Myocyte (in vitro differentiated cells): Measurements from ENCODE around the gene FAM149B1. TPM values are rescaled to one million over a fixed set of nuclear protein-coding genes. Genes with fewer than 3 reads are reported as not detected.

ENCODE experiments used
- DNase-seq: peaks from one replicate; pipeline ENCODE4 v3.0.0-alpha.2; 2012; ENCODE audit warnings: low read depth
- total RNA-seq: library from RNA; depleted of rRNA; stranded (reverse); fragments of >200 nt; gene quantifications from 2 replicates; pipeline ENCODE4 v1.2.3, GENCODE V29; 2014

Gene FAM149B1
- total RNA-seq, 1 donor from 2014 or later, result 16.5 TPM

DNA sequence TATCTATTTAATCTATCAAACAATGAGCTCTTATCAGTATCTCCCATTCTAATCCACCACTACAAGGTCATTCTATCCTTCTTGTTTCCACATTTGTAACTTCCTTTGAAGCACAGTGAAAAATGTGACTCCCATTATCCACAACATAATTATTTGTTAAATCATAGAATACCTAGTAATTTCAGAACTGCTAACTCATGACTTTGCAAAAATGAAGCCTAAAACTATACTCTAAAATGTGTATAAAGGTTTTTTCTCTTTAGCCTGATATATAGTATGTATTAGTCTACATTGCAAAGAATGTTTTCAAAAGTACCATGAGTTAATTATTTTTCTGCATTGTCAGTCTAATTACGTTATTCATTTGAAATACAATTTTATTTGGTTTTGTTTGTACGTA, 96.5 kb downstream of the FAM149B1 start:
- DNase-seq, result no peak

DNA sequence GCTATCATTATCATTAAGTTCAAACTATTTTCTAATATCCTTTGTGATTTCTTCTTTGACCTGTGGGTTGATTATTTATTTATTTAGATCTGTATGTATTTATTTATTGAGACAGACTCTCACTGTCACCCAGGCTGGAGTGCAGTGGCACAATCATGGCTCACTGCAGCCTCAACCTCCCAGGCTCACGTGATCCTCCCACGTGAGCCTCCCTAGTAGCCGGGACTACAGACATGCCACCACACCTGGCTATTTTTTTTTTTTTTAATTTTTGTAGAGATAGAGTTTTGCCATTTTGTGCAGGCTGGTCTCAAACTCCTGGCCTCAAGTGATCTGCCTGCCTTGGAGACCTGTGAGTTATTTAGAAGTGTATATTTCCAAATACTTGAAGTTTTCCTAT, 113.2 kb downstream of the FAM149B1 start:
- no peak for DNase-seq

DNA sequence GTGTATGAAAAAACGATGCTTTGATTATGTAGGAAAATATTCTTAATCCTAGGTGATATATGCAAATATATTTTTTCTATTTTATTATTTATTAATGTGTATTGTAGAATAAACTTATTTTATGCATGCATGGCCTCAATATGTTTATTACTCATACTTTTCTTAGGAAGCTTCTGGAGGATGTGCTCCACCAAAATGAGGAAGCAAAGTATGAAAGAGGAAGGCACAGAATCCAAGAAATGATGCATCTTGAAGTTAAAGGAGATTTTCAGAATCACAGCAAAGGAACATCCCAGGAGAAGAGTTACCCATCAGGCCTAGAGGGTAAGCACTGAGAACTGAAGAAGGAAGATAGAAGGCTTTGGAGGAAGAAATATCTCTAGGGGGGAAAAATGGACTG, 119.5 kb downstream of the FAM149B1 start:
- DNase-seq, result no peak

DNA sequence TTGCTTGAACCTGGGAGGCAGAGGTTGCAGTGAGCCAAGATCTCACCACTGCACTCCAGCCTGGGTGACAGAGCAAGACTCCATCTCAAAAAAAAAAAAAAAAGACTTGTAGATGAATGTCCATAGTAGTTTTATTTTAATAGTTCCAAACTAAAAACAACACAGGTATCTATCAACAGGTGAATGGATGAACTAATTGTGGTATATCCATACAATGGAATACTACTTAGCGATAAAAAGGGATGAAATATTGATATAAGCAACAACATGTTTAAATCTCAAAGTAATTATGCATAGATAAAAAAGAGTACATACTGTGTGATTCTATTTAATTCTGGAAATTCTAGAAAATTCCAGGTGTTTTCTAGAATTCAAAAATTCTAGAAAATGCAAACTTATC, 122.0 kb downstream of the FAM149B1 start:
- DNase-seq, result no peak

DNA sequence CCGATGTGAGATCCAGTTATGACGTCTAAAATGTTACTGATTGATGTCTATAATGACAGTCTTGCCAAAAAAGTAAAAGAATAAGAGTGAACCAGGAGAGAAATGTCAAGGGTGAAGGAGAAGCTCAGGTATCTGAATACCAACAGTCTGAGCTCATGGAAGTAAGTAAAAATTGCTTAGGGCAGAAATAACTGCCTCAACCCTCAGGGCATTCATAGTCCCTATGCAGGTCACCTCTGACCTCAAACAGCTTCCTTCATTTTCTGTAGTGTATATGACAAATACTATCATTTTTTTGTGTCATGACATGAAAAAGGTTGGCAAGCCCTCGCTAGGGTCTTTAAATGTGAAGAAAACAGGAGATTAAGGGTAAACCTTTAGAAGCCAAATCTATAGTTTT, 125.5 kb downstream of the FAM149B1 start:
- DNase-seq, result no peak

Other genes with a start within 250 kb of the FAM149B1 start
- not detected in 2 replicates for gene PLA2G12B, start 213.3 kb upstream of the FAM149B1 start, total RNA-seq
- 134 and 179 TPM in 2 replicates for gene P4HA1, start 71.3 kb upstream of the FAM149B1 start, total RNA-seq
- gene NUDT13, start 57.7 kb upstream of the FAM149B1 start, total RNA-seq, result 2.6 and 4.6 TPM in 2 replicates
- 31.3 and 32.7 TPM in 2 replicates for gene ECD, start 111 bp upstream of the FAM149B1 start, total RNA-seq
- 20.8 and 25.5 TPM in 2 replicates for gene DNAJC9, start 79.1 kb downstream of the FAM149B1 start, total RNA-seq
- 88.7 and 89.9 TPM in 2 replicates for gene MRPS16, start 84.5 kb downstream of the FAM149B1 start, total RNA-seq
- 1.0 and 1.8 TPM in 2 replicates for gene CFAP70, start 190.7 kb downstream of the FAM149B1 start, total RNA-seq
- 112 and 133 TPM in 2 replicates for gene ANXA7, start 245.9 kb downstream of the FAM149B1 start, total RNA-seq